K562 (cell line): ENCODE results near the gene ACSL6. TPM values are rescaled to one million over a fixed set of nuclear protein-coding genes. Genes with fewer than 3 reads are reported as not detected.

ENCODE experiments used
- ATAC-seq: fragments of 200-7000 bp; cut with Tn5 transposase; 3 replicates; pipeline ENCODE4 v1.9.1; 2020; ENCODE audit warnings: moderate library complexity
- BruUV-seq: library from RNA; stranded (reverse); fragments of 400-500 nt; replicated peaks from 2 replicates; lab custom pipeline; 2021; lab: Mats Ljungman, UMichigan
- CTCF ChIA-PET: fragments of 300-600 bp; formaldehyde crosslinking; extraction: SDS; loops from one replicate; lab custom pipeline; 2021; ENCODE audit warnings: low intra/inter-chr PET ratio; lab: Yijun Ruan, JAX
- POLR2A ChIA-PET: fragments of 300-600, 350-650 bp; sonication (Branson Sonifier 250); formaldehyde crosslinking; extraction: SDS; loops from one replicate; lab custom pipeline; 2021; ENCODE audit warnings: antibody characterized with exemption, inconsistent platforms; lab: Yijun Ruan, JAX
- DNase-seq, 4 experiments: peaks; one replicate each; pipeline versions ENCODE4 v3.0.0 to v3.0.0-alpha.2; 2011 to 2018; ENCODE audit warnings: low spot score in 3 of 4, mixed read lengths in 3 of 4; ENCODE audit errors: extremely low read depth in 1 of 4
- FAIRE-seq: peaks from 2 replicates; lab custom pipeline; 2011; peaks lifted over from hg19 to GRCh38; lab: Jason Lieb, UNC
- H2AFZ ChIP-seq: 2 replicates; pipeline ENCODE4 v1.6.0; 2011; ENCODE audit warnings: low read depth, low read length, control low read depth, inconsistent platforms
- H3K27ac ChIP-seq: fragments of 200-600 bp; 3 replicates; pipeline ENCODE4 v1.8.0; 2011; ENCODE audit warnings: low read depth, mild to moderate bottlenecking, control low read depth, inconsistent platforms, low read length, moderate library complexity, mixed read lengths; ENCODE audit errors: extremely low read depth
- H3K27me3 ChIP-seq, 2 experiments: fragments of 300-600 bp in 1 of 2; 2 replicates in 1 of 2; 3 replicates in 1 of 2; pipeline versions ENCODE4 v1.6.0 to v1.8.0; 2011; ENCODE audit warnings: inconsistent platforms in 2 of 2, low read length in 2 of 2, mild to moderate bottlenecking in 1 of 2, mixed read lengths in 1 of 2, moderate library complexity in 1 of 2; ENCODE audit not compliant: control insufficient read depth in 2 of 2, insufficient read depth in 2 of 2
- H3K36me3 ChIP-seq: fragments of 300-600 bp; 3 replicates; pipeline ENCODE4 v1.8.0; 2011; ENCODE audit warnings: mild to moderate bottlenecking, low read length, inconsistent platforms; ENCODE audit not compliant: control insufficient read depth, insufficient read depth
- H3K4me1 ChIP-seq, 2 experiments: fragments of 200-600 bp in 1 of 2; replicated peaks in 1 of 2; 2 replicates in 1 of 2; 3 replicates in 1 of 2; pipeline versions ENCODE4 v1.5.1 to v1.8.0; 2011; ENCODE audit warnings: inconsistent platforms in 2 of 2, low read length in 2 of 2, mild to moderate bottlenecking in 1 of 2, mixed read lengths in 1 of 2, moderate library complexity in 1 of 2; ENCODE audit not compliant: control insufficient read depth in 2 of 2, insufficient read depth in 2 of 2
- H3K4me2 ChIP-seq: 2 replicates; pipeline ENCODE4 v1.6.1; 2011; ENCODE audit warnings: low read length, control low read depth, inconsistent platforms, mixed read lengths; ENCODE audit not compliant: insufficient read depth
- H3K4me3 ChIP-seq: fragments of 200-600 bp; sonication (generic), shearing (Covaris generic); 2 replicates; pipeline ENCODE4 v1.5.1; 2016; ENCODE audit warnings: control low read depth, inconsistent platforms
- H3K79me2 ChIP-seq: fragments of 200-600 bp; 3 replicates; pipeline ENCODE4 v1.8.0; 2011; ENCODE audit warnings: low read length, inconsistent platforms; ENCODE audit not compliant: control insufficient read depth, insufficient read depth
- H3K9ac ChIP-seq, 2 experiments: 2 replicates each; pipeline versions ENCODE4 v1.6.0 to v1.6.1; 2011; ENCODE audit warnings: low read depth in 2 of 2, low read length in 2 of 2, control low read depth in 1 of 2, inconsistent platforms in 1 of 2, mild to moderate bottlenecking in 1 of 2, mixed read lengths in 1 of 2; ENCODE audit not compliant: insufficient read depth in 1 of 2
- H3K9me1 ChIP-seq: one replicate; pipeline ENCODE4 v1.6.0; 2011; ENCODE audit warnings: inconsistent platforms, mild to moderate bottlenecking, low read length, moderate library complexity; ENCODE audit not compliant: control insufficient read depth, insufficient read depth
- H3K9me3 ChIP-seq: replicated peaks from 2 replicates; pipeline ENCODE4 v1.5.1; 2011; ENCODE audit warnings: low read depth, low read length, inconsistent platforms; ENCODE audit not compliant: control insufficient read depth, insufficient read depth
- H4K20me1 ChIP-seq: replicated peaks from 2 replicates; pipeline ENCODE4 v1.6.1; 2011; ENCODE audit warnings: low read length, inconsistent platforms, mixed read lengths; ENCODE audit not compliant: control insufficient read depth, insufficient read depth
- ARNT ChIP-seq, 2 experiments: fragments of 450-650 bp; IDR thresholded peaks; 2 replicates each; pipeline ENCODE4 v1.6.1; 2016; ENCODE audit warnings: mild to moderate bottlenecking in 1 of 2
- C11orf30 ChIP-seq: fragments of 450-650 bp; IDR thresholded peaks from 2 replicates; pipeline ENCODE4 v1.6.1; 2016; ENCODE audit warnings: low read depth, mild to moderate bottlenecking
- HEY1 ChIP-seq: fragments of 250-450 bp; sonication (Bioruptor Pico); IDR thresholded peaks from 2 replicates; pipeline ENCODE4 v1.5.0; 2020; ENCODE audit warnings: mild to moderate bottlenecking, moderate library complexity, borderline replicate concordance
- MAFG ChIP-seq: fragments of 450-650 bp; conservative IDR thresholded peaks from 2 replicates; pipeline ENCODE4 v1.6.1; 2016; ENCODE audit warnings: missing genetic modification characterization, missing compliant biosample characterization
- MXI1 ChIP-seq: IDR thresholded peaks from 2 replicates; pipeline ENCODE4 v1.6.1; 2011; ENCODE audit warnings: low read depth, mild to moderate bottlenecking, improper control_type of control experiment, low read length
- ZNF316 ChIP-seq: fragments of 450-650 bp; IDR thresholded peaks from 2 replicates; pipeline ENCODE4 v1.6.1; 2016
- ZNF668 ChIP-seq: fragments of 250-450 bp; sonication (Bioruptor Pico); IDR thresholded peaks from 2 replicates; pipeline ENCODE4 v1.8.0; 2022; ENCODE audit warnings: mild to moderate bottlenecking, inconsistent platforms
- WGBS: fragments of 100-300 bp; shearing (Covaris generic); methylation state at CpG from one replicate; pipeline ENCODE4 v1.1.6; 2016; ENCODE audit warnings: low coverage, mixed read lengths; ENCODE audit not compliant: insufficient coverage; ENCODE audit errors: missing lambda C conversion rate; 5-methylcytosine and 5-hydroxymethylcytosine counted together
- in situ Hi-C: fragments of 300-500 bp; cut with MboI; formaldehyde crosslinking; loops from 4 replicates; pipeline ENCODE4 v1.15.0; 2018; ENCODE audit warnings: inconsistent platforms, mixed read lengths
- intact Hi-C: fragments of 100-400 bp; cut with micrococcal nuclease; formaldehyde crosslinking; loops from 2 replicates; pipeline ENCODE4 v1.14.2; 2022
- polyA plus RNA-seq, 8 experiments: library from polyadenylated mRNA; depleted of rRNA in 4 of 8; stranded (reverse) in 5 of 8; unstranded in 3 of 8; fragments of >200 nt; fragmentation: Nextera tagmentation in 2 of 8; fragmentation: Illumina TruSeq in 1 of 8; extraction: Ambion mirVana in 2 of 8; extraction: Trizol in 1 of 8; gene quantifications; 2 replicates each; pipeline versions ENCODE4 v1.2.1 to v1.2.3, GENCODE V29; 2011 to 2014; ENCODE audit warnings: inconsistent platforms in 1 of 8, missing spikeins in 1 of 8
- total RNA-seq, 7 experiments: library from RNA; depleted of rRNA in 6 of 7; stranded (reverse); fragments of >200 nt in 6 of 7; fragmentation: Illumina TruSeq in 2 of 7; extraction: Trizol in 2 of 7; gene quantifications; 2 replicates each; pipeline versions ENCODE4 v1.2.1 to v1.2.3, GENCODE V29; 2011 to 2021; ENCODE audit warnings: low replicate concordance in 1 of 7
- TF ChIP-seq, protein P1 (sequence below), 2 experiments: fragments of 150-350 bp in 1 of 2; IDR thresholded peaks; 2 replicates each; pipeline ENCODE4 v1.6.1; 2012 to 2016; ENCODE audit warnings: low read depth in 2 of 2, low read length in 2 of 2, mild to moderate bottlenecking in 1 of 2, moderate library complexity in 1 of 2
- TF ChIP-seq, protein P2 (sequence below): sonication (generic); formaldehyde crosslinking; IDR thresholded peaks from 2 replicates; pipeline ENCODE4 v1.8.1; 2023; ENCODE audit warnings: mild to moderate bottlenecking, missing genetic modification reagents

ACSL6 gene
- total and polyA plus RNA-seq, 9 of the 15 experiments (the other 6 are each of a cell fraction or from before 2014, with no cell fraction given), result 0.50 to 1.5 (median 0.69) TPM

DNA sequence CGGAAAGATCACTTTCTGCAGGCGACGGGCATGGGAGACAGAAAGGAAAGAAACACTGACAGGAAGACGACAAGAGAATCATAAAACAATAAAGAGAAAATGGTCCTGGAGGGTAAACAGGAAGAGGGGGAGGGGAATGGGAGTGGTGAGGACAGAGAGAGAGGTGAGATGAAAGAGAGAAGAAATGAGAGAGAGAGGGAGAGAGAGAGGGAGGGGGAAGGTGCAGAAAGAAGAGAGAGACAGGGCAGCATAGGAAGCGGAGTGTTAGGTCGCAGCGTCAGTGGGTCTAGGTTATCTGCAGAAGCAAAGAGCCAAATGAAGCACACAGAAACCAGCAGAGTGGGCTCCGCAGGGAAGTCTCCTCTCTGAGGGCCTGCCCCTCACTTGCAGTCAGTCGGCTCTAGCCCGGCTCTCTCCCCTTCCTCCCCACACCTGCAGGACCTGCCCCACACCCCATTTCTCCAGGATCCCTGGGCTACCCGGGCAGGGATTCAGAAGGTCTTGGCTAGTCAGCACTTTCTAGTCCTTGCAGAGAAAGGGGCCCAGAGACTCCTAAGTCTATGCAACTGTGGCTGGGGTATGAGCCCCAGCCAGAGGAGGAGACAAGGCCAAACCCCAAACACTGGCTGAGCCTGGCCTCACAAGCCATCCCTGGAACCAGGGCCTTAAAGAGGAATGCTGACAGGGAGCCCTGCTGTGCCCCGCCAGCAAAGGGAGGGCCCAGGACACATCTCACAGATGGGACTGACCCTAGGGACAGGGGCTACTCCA is 36.3 kb downstream of the ACSL6 start:
- H2AFZ ChIP-seq, result peak overlapping the region; percentile 47
- peaks cover 0 to 3% of the 10 kb centered on the region in 2 experiments; a peak in 1 of 5 replicates for H3K4me1 ChIP-seq
- no peaks in the 10 kb centered on the region for H3K36me3 ChIP-seq
- WGBS, result 38% methylated on average over 12 of the region's 12 CpGs
- peak; percentile 37 for ATAC-seq
- CTCF ChIA-PET, result no interaction called here
- intact Hi-C loops, result no loop called here
- TF ChIP-seq C11orf30 (peak; percentile 70), MXI1 (no peak), ZNF668 (CRISPR knock-in tag) (no peak), ZNF316 (peak; percentile 77), MAFG (tag) (peak; percentile 46; the same call in 1 of the 2 replicates), ARNT (IDR thresholded peaks at IDR 0.05) (no peak), HEY1 (CRISPR knock-in tag) (no peak)
- TF ChIP-seq, protein P1, sequence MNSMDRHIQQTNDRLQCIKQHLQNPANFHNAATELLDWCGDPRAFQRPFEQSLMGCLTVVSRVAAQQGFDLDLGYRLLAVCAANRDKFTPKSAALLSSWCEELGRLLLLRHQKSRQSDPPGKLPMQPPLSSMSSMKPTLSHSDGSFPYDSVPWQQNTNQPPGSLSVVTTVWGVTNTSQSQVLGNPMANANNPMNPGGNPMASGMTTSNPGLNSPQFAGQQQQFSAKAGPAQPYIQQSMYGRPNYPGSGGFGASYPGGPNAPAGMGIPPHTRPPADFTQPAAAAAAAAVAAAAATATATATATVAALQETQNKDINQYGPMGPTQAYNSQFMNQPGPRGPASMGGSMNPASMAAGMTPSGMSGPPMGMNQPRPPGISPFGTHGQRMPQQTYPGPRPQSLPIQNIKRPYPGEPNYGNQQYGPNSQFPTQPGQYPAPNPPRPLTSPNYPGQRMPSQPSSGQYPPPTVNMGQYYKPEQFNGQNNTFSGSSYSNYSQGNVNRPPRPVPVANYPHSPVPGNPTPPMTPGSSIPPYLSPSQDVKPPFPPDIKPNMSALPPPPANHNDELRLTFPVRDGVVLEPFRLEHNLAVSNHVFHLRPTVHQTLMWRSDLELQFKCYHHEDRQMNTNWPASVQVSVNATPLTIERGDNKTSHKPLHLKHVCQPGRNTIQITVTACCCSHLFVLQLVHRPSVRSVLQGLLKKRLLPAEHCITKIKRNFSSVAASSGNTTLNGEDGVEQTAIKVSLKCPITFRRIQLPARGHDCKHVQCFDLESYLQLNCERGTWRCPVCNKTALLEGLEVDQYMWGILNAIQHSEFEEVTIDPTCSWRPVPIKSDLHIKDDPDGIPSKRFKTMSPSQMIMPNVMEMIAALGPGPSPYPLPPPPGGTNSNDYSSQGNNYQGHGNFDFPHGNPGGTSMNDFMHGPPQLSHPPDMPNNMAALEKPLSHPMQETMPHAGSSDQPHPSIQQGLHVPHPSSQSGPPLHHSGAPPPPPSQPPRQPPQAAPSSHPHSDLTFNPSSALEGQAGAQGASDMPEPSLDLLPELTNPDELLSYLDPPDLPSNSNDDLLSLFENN (IDR thresholded peaks at IDR 0.05; ENCODE audit: low read depth in 2 of 2, low read length in 2 of 2), result no peak
- TF ChIP-seq, protein P2, sequence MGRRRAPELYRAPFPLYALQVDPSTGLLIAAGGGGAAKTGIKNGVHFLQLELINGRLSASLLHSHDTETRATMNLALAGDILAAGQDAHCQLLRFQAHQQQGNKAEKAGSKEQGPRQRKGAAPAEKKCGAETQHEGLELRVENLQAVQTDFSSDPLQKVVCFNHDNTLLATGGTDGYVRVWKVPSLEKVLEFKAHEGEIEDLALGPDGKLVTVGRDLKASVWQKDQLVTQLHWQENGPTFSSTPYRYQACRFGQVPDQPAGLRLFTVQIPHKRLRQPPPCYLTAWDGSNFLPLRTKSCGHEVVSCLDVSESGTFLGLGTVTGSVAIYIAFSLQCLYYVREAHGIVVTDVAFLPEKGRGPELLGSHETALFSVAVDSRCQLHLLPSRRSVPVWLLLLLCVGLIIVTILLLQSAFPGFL (CRISPR knock-in tag), result no peak
- TF ChIP-seq, all 486 proteins: peak for 3
- POLR2A ChIA-PET, result no interaction called here
- Histone ChIP-seq H3K27ac (no peak overlapping the region), H3K9me3 (no peaks in the 10 kb centered on the region), H3K9me1 (no peaks in the 10 kb centered on the region), H4K20me1 (no peaks in the 10 kb centered on the region), H3K9ac (no peak overlapping the region; a peak in 1 of 4 replicates), H3K27me3 (no peaks in the 10 kb centered on the region), H3K79me2 (no peaks in the 10 kb centered on the region), H3K4me3 (no peak overlapping the region), H3K4me2 (no peak overlapping the region)
- no TSS peak for BruUV-seq
- in situ Hi-C loops, result no loop called here
- DNase-seq (no peak), FAIRE-seq (no peak)
